Neural cell (in vitro differentiated cells): ENCODE measurements around the gene HLF. TPM values are rescaled to one million over a fixed set of nuclear protein-coding genes. Genes with fewer than 3 reads are reported as not detected.

Source experiments
- H2AFZ ChIP-seq: fragments of 200-600, 300-800 bp; sonication (generic), shearing (Covaris generic); 2 replicates; pipeline ENCODE4 v1.6.0; 2014; ENCODE audit warnings: low read depth, mild to moderate bottlenecking, antibody characterized with exemption, low read length, moderate library complexity
- H3F3A ChIP-seq: fragments of 200-600 bp; shearing (Covaris generic); 2 replicates; pipeline ENCODE4 v1.6.1; 2016; ENCODE audit warnings: mild to moderate bottlenecking, moderate library complexity, mixed read lengths, antibody characterized with exemption, low read length; ENCODE audit not compliant: insufficient read depth, poor library complexity, severe bottlenecking
- H3K27ac ChIP-seq: fragments of 200-600, 300-800 bp; sonication (generic), shearing (Covaris generic); 2 replicates; pipeline ENCODE4 v1.5.1; 2014; ENCODE audit warnings: mild to moderate bottlenecking, low read length, moderate library complexity
- H3K27me3 ChIP-seq: fragments of 300-800, 200-600 bp; sonication (generic), shearing (Covaris generic); 2 replicates; pipeline ENCODE4 v1.6.0; 2014; ENCODE audit warnings: mild to moderate bottlenecking, low read depth, low read length, moderate library complexity; ENCODE audit not compliant: insufficient read depth
- H3K36me3 ChIP-seq: fragments of 300-800, 200-600 bp; sonication (generic), shearing (Covaris generic); 2 replicates; pipeline ENCODE4 v1.5.1; 2014; ENCODE audit warnings: mild to moderate bottlenecking, antibody characterized with exemption, low read length, moderate library complexity; ENCODE audit not compliant: insufficient read depth
- H3K4me2 ChIP-seq: fragments of 300-800, 200-600 bp; sonication (generic), shearing (Covaris generic); 2 replicates; pipeline ENCODE4 v1.6.0; 2014; ENCODE audit warnings: mild to moderate bottlenecking, low read length
- H3K4me3 ChIP-seq: fragments of 300-800, 200-600 bp; sonication (generic), shearing (Covaris generic); 2 replicates; pipeline ENCODE4 v1.5.1; 2014; ENCODE audit warnings: mild to moderate bottlenecking, low read length, moderate library complexity
- H3K79me2 ChIP-seq: fragments of 200-600 bp; shearing (Covaris generic); replicated peaks from 2 replicates; pipeline ENCODE4 v1.6.0; 2014; ENCODE audit warnings: mild to moderate bottlenecking, low read length, moderate library complexity; ENCODE audit not compliant: insufficient read depth
- H3K9ac ChIP-seq: fragments of 300-800, 200-600 bp; sonication (generic), shearing (Covaris generic); 2 replicates; pipeline ENCODE4 v1.6.1; 2016; ENCODE audit warnings: mild to moderate bottlenecking, low read length, mixed read lengths
- H3K9me2 ChIP-seq: fragments of 200-600 bp; shearing (Covaris generic); 2 replicates; pipeline ENCODE4 v1.6.1; 2016; ENCODE audit warnings: mild to moderate bottlenecking, low read length, mixed read lengths; ENCODE audit not compliant: insufficient read depth
- H3K9me3 ChIP-seq: fragments of 200-600, 300-800 bp; sonication (generic), shearing (Covaris generic); 2 replicates; pipeline ENCODE4 v1.6.1; 2016; ENCODE audit warnings: mild to moderate bottlenecking, mixed run types, low read length, moderate library complexity, mixed read lengths
- H4K20me1 ChIP-seq: fragments of 200-600 bp; shearing (Covaris generic); 2 replicates; pipeline ENCODE4 v1.6.1; 2016; ENCODE audit warnings: mild to moderate bottlenecking, mixed run types; ENCODE audit not compliant: insufficient read depth
- CTCF ChIP-seq: fragments of 450-650 bp; IDR thresholded peaks from 2 replicates; pipeline ENCODE4 v1.5.1; 2014; ENCODE audit warnings: antibody characterized with exemption, mild to moderate bottlenecking, moderate library complexity; ENCODE audit not compliant: poor library complexity, severe bottlenecking
- EP300 ChIP-seq: fragments of 450-650 bp; conservative IDR thresholded peaks from 2 replicates; pipeline ENCODE4 v1.6.1; 2014; ENCODE audit warnings: antibody characterized with exemption, mild to moderate bottlenecking, moderate library complexity; ENCODE audit not compliant: poor library complexity, severe bottlenecking
- EZH2 ChIP-seq: fragments of 200-600, 300-800 bp; shearing (Covaris generic), sonication (generic); IDR thresholded peaks from 2 replicates; pipeline ENCODE4 v1.6.1; 2014; ENCODE audit warnings: antibody characterized with exemption, low read length, borderline replicate concordance, mild to moderate bottlenecking; ENCODE audit not compliant: insufficient read depth, poor library complexity, severe bottlenecking
- MXI1 ChIP-seq: fragments of 450-650 bp; conservative IDR thresholded peaks from 2 replicates; pipeline ENCODE4 v1.6.1; 2014; ENCODE audit warnings: antibody characterized with exemption, mild to moderate bottlenecking; ENCODE audit not compliant: poor library complexity, severe bottlenecking
- POLR2AphosphoS5 ChIP-seq: IDR thresholded peaks from 2 replicates; pipeline ENCODE4 v1.6.1; 2012
- RAD21 ChIP-seq: fragments of 450-650 bp; conservative IDR thresholded peaks from 2 replicates; pipeline ENCODE4 v1.6.1; 2014; ENCODE audit warnings: antibody characterized with exemption, mild to moderate bottlenecking, moderate library complexity
- REST ChIP-seq: IDR thresholded peaks from 2 replicates; pipeline ENCODE4 v1.6.1; 2012; ENCODE audit warnings: borderline replicate concordance
- SMC3 ChIP-seq: fragments of 450-650 bp; conservative IDR thresholded peaks from 2 replicates; pipeline ENCODE4 v1.6.1; 2014; ENCODE audit warnings: antibody characterized with exemption, mild to moderate bottlenecking, moderate library complexity; ENCODE audit not compliant: poor library complexity
- TAF1 ChIP-seq: IDR thresholded peaks from 2 replicates; pipeline ENCODE4 v1.6.1; 2012; ENCODE audit warnings: low read depth
- polyA plus RNA-seq: library from polyadenylated mRNA; depleted of rRNA; stranded (reverse); fragments of >200 nt; gene quantifications from 2 replicates; pipeline ENCODE4 v1.2.3, GENCODE V29; 2014

Gene HLF
- polyA plus RNA-seq, 1 donor from 2014 or later, result 0.71 TPM

- Histone ChIP-seq H3K9me2 (no peaks in the 10 kb centered on the region), H3K9ac (no peak overlapping the region), H3K9me3 (no peaks in the 10 kb centered on the region), H3K4me3 (no peak overlapping the region), H4K20me1 (no peaks in the 10 kb centered on the region), H3K36me3 (no peaks in the 10 kb centered on the region), H2AFZ (no peak overlapping the region), H3K79me2 (no peaks in the 10 kb centered on the region), H3F3A (no peaks in the 10 kb centered on the region), H3K4me2 (no peak overlapping the region), H3K27me3 (no peaks in the 10 kb centered on the region), H3K27ac (no peak overlapping the region)
- no peak for TF ChIP-seq EZH2
- TF ChIP-seq CTCF, result no peak
- TF ChIP-seq SMC3, result no peak
- no peak for TF ChIP-seq TAF1
- TF ChIP-seq REST, result no peak
- no peak for TF ChIP-seq RAD21
- no peak for TF ChIP-seq MXI1
- TF ChIP-seq POLR2AphosphoS5, result no peak
- TF ChIP-seq EP300, result no peak
Measured at GRCh38 chr17:55289978-55290377, 25.2 kb downstream of the HLF start.

- no peaks in the 10 kb centered on the region for H3K9me2 ChIP-seq
- TF ChIP-seq SMC3 (no peak), REST (no peak), EZH2 (no peak), CTCF (no peak), EP300 (no peak)
- H3K27ac ChIP-seq, result no peak overlapping the region
- no peak overlapping the region for H3K4me3 ChIP-seq
- no peaks in the 10 kb centered on the region for H3K9me3 ChIP-seq
- no peaks in the 10 kb centered on the region for H3K79me2 ChIP-seq
- no peak overlapping the region for H3K9ac ChIP-seq
- H3K27me3 ChIP-seq, result no peaks in the 10 kb centered on the region
- no peak overlapping the region for H3K4me2 ChIP-seq
- no peak overlapping the region for H2AFZ ChIP-seq
- no peaks in the 10 kb centered on the region for H3F3A ChIP-seq
- H3K36me3 ChIP-seq, result no peaks in the 10 kb centered on the region
- H4K20me1 ChIP-seq, result no peaks in the 10 kb centered on the region
Measured at GRCh38 chr17:55290492-55291113, 25.8 kb downstream of the HLF start.
